K562 (cell line): Measurements from ENCODE around the gene CLTB. TPM values are rescaled to one million over a fixed set of nuclear protein-coding genes. Genes with fewer than 3 reads are reported as not detected.
A peak's percentile ranks its signal among the peaks of the same experiment; 100 is the strongest.

Experiments
- ATAC-seq: fragments of 200-7000 bp; cut with Tn5 transposase; 3 replicates; pipeline ENCODE4 v1.9.1; 2020; ENCODE audit warnings: moderate library complexity
- BruUV-seq: library from RNA; stranded (reverse); fragments of 400-500 nt; replicated peaks from 2 replicates; lab custom pipeline; 2021; lab: Mats Ljungman, UMichigan
- CTCF ChIA-PET: fragments of 300-600 bp; formaldehyde crosslinking; extraction: SDS; loops from one replicate; lab custom pipeline; 2021; ENCODE audit warnings: low intra/inter-chr PET ratio; lab: Yijun Ruan, JAX
- POLR2A ChIA-PET: fragments of 300-600, 350-650 bp; sonication (Branson Sonifier 250); formaldehyde crosslinking; extraction: SDS; loops from one replicate; lab custom pipeline; 2021; ENCODE audit warnings: antibody characterized with exemption, inconsistent platforms; lab: Yijun Ruan, JAX
- DNase-seq, 4 experiments: peaks; one replicate each; pipeline versions ENCODE4 v3.0.0 to v3.0.0-alpha.2; 2011 to 2018; ENCODE audit warnings: low spot score in 3 of 4, mixed read lengths in 3 of 4; ENCODE audit errors: extremely low read depth in 1 of 4
- FAIRE-seq: peaks from 2 replicates; lab custom pipeline; 2011; peaks lifted over from hg19 to GRCh38; lab: Jason Lieb, UNC
- H2AFZ ChIP-seq: 2 replicates; pipeline ENCODE4 v1.6.0; 2011; ENCODE audit warnings: low read depth, low read length, control low read depth, inconsistent platforms
- H3K27ac ChIP-seq: fragments of 200-600 bp; 3 replicates; pipeline ENCODE4 v1.8.0; 2011; ENCODE audit warnings: low read depth, mild to moderate bottlenecking, control low read depth, inconsistent platforms, low read length, moderate library complexity, mixed read lengths; ENCODE audit errors: extremely low read depth
- H3K27me3 ChIP-seq, 2 experiments: fragments of 300-600 bp in 1 of 2; 2 replicates in 1 of 2; 3 replicates in 1 of 2; pipeline versions ENCODE4 v1.6.0 to v1.8.0; 2011; ENCODE audit warnings: inconsistent platforms in 2 of 2, low read length in 2 of 2, mild to moderate bottlenecking in 1 of 2, mixed read lengths in 1 of 2, moderate library complexity in 1 of 2; ENCODE audit not compliant: control insufficient read depth in 2 of 2, insufficient read depth in 2 of 2
- H3K36me3 ChIP-seq: fragments of 300-600 bp; 3 replicates; pipeline ENCODE4 v1.8.0; 2011; ENCODE audit warnings: mild to moderate bottlenecking, low read length, inconsistent platforms; ENCODE audit not compliant: control insufficient read depth, insufficient read depth
- H3K4me1 ChIP-seq, 2 experiments: fragments of 200-600 bp in 1 of 2; replicated peaks in 1 of 2; 2 replicates in 1 of 2; 3 replicates in 1 of 2; pipeline versions ENCODE4 v1.5.1 to v1.8.0; 2011; ENCODE audit warnings: inconsistent platforms in 2 of 2, low read length in 2 of 2, mild to moderate bottlenecking in 1 of 2, mixed read lengths in 1 of 2, moderate library complexity in 1 of 2; ENCODE audit not compliant: control insufficient read depth in 2 of 2, insufficient read depth in 2 of 2
- H3K4me2 ChIP-seq: 2 replicates; pipeline ENCODE4 v1.6.1; 2011; ENCODE audit warnings: low read length, control low read depth, inconsistent platforms, mixed read lengths; ENCODE audit not compliant: insufficient read depth
- H3K4me3 ChIP-seq: fragments of 200-600 bp; sonication (generic), shearing (Covaris generic); 2 replicates; pipeline ENCODE4 v1.5.1; 2016; ENCODE audit warnings: control low read depth, inconsistent platforms
- H3K79me2 ChIP-seq: fragments of 200-600 bp; 3 replicates; pipeline ENCODE4 v1.8.0; 2011; ENCODE audit warnings: low read length, inconsistent platforms; ENCODE audit not compliant: control insufficient read depth, insufficient read depth
- H3K9ac ChIP-seq, 2 experiments: 2 replicates each; pipeline versions ENCODE4 v1.6.0 to v1.6.1; 2011; ENCODE audit warnings: low read depth in 2 of 2, low read length in 2 of 2, control low read depth in 1 of 2, inconsistent platforms in 1 of 2, mild to moderate bottlenecking in 1 of 2, mixed read lengths in 1 of 2; ENCODE audit not compliant: insufficient read depth in 1 of 2
- H3K9me1 ChIP-seq: one replicate; pipeline ENCODE4 v1.6.0; 2011; ENCODE audit warnings: inconsistent platforms, mild to moderate bottlenecking, low read length, moderate library complexity; ENCODE audit not compliant: control insufficient read depth, insufficient read depth
- H3K9me3 ChIP-seq: replicated peaks from 2 replicates; pipeline ENCODE4 v1.5.1; 2011; ENCODE audit warnings: low read depth, low read length, inconsistent platforms; ENCODE audit not compliant: control insufficient read depth, insufficient read depth
- H4K20me1 ChIP-seq: replicated peaks from 2 replicates; pipeline ENCODE4 v1.6.1; 2011; ENCODE audit warnings: low read length, inconsistent platforms, mixed read lengths; ENCODE audit not compliant: control insufficient read depth, insufficient read depth
- DIDO1 ChIP-seq: fragments of 450-650 bp; IDR thresholded peaks from 2 replicates; pipeline ENCODE4 v1.6.1; 2016; ENCODE audit warnings: low read depth, missing biosample characterization, missing genetic modification characterization
- ELF4 ChIP-seq: fragments of 450-650 bp; formaldehyde crosslinking; IDR thresholded peaks from 2 replicates; pipeline ENCODE4 v1.4.0; 2022; ENCODE audit warnings: missing genetic modification characterization
- FOXA1 ChIP-seq: fragments of 450-650 bp; IDR thresholded peaks from 2 replicates; pipeline ENCODE4 v1.6.1; 2016; ENCODE audit warnings: mild to moderate bottlenecking, borderline replicate concordance
- HDAC6 ChIP-seq: IDR thresholded peaks from 2 replicates; pipeline ENCODE4 v1.6.1; 2012; ENCODE audit warnings: low read depth, mild to moderate bottlenecking, control low read depth, inconsistent platforms, low read length, moderate library complexity
- NFYB ChIP-seq: IDR thresholded peaks from 2 replicates; pipeline ENCODE4 v1.6.1; 2011; ENCODE audit warnings: mild to moderate bottlenecking, moderate library complexity; ENCODE audit not compliant: insufficient read length; ENCODE audit errors: extremely low read depth
- RBM17 ChIP-seq: fragments of 200-400 bp; formaldehyde crosslinking; IDR thresholded peaks from 2 replicates; pipeline ENCODE4 v1.6.1; 2017; ENCODE audit warnings: low read depth, mild to moderate bottlenecking, low read length, borderline replicate concordance
- SREBF1 ChIP-seq: fragments of 150-350 bp; IDR thresholded peaks from 2 replicates; pipeline ENCODE4 v1.6.1; 2014; ENCODE audit warnings: antibody characterized with exemption, low read depth, low read length, borderline replicate concordance
- TFAM ChIP-seq: fragments of 250-450 bp; sonication (Bioruptor Pico); conservative IDR thresholded peaks from 2 replicates; pipeline ENCODE4 v1.5.0; 2021; ENCODE audit warnings: mild to moderate bottlenecking, moderate library complexity
- TOE1 ChIP-seq, 2 experiments: fragments of 450-650 bp in 1 of 2; sonication (generic) in 1 of 2; formaldehyde crosslinking in 1 of 2; IDR thresholded peaks; 2 replicates each; pipeline versions ENCODE4 v1.7.1 to v1.8.0; 2016 to 2022; ENCODE audit warnings: borderline replicate concordance in 2 of 2, mild to moderate bottlenecking in 2 of 2, antibody characterized with exemption in 1 of 2, inconsistent platforms in 1 of 2, low read depth in 1 of 2, missing genetic modification reagents in 1 of 2, moderate library complexity in 1 of 2
- TRIM24 ChIP-seq, 2 experiments: fragments of 450-650 bp; IDR thresholded peaks; 2 replicates each; pipeline ENCODE4 v1.6.1; 2016
- ZNF324 ChIP-seq: fragments of 250-450 bp; sonication (Bioruptor Pico); IDR thresholded peaks from 2 replicates; pipeline ENCODE4 v1.4.0; 2020; ENCODE audit warnings: mild to moderate bottlenecking
- ZNF644 ChIP-seq: fragments of 200-800 bp; sonication (Bioruptor generic); IDR thresholded peaks from 2 replicates; pipeline ENCODE4 v1.6.1; 2016; ENCODE audit warnings: low read depth, missing genetic modification characterization, missing compliant biosample characterization
- ZSCAN32 ChIP-seq: fragments of 450-650 bp; formaldehyde crosslinking; IDR thresholded peaks from 2 replicates; pipeline ENCODE4 v1.4.0; 2020; ENCODE audit warnings: mild to moderate bottlenecking, moderate library complexity
- WGBS: fragments of 100-300 bp; shearing (Covaris generic); methylation state at CpG from one replicate; pipeline ENCODE4 v1.1.6; 2016; ENCODE audit warnings: low coverage, mixed read lengths; ENCODE audit not compliant: insufficient coverage; ENCODE audit errors: missing lambda C conversion rate; 5-methylcytosine and 5-hydroxymethylcytosine counted together
- in situ Hi-C: fragments of 300-500 bp; cut with MboI; formaldehyde crosslinking; loops from 4 replicates; pipeline ENCODE4 v1.15.0; 2018; ENCODE audit warnings: inconsistent platforms, mixed read lengths
- intact Hi-C: fragments of 100-400 bp; cut with micrococcal nuclease; formaldehyde crosslinking; loops from 2 replicates; pipeline ENCODE4 v1.14.2; 2022
- polyA plus RNA-seq, 8 experiments: library from polyadenylated mRNA; depleted of rRNA in 4 of 8; stranded (reverse) in 5 of 8; unstranded in 3 of 8; fragments of >200 nt; fragmentation: Nextera tagmentation in 2 of 8; fragmentation: Illumina TruSeq in 1 of 8; extraction: Ambion mirVana in 2 of 8; extraction: Trizol in 1 of 8; gene quantifications; 2 replicates each; pipeline versions ENCODE4 v1.2.1 to v1.2.3, GENCODE V29; 2011 to 2014; ENCODE audit warnings: inconsistent platforms in 1 of 8, missing spikeins in 1 of 8
- total RNA-seq, 7 experiments: library from RNA; depleted of rRNA in 6 of 7; stranded (reverse); fragments of >200 nt in 6 of 7; fragmentation: Illumina TruSeq in 2 of 7; extraction: Trizol in 2 of 7; gene quantifications; 2 replicates each; pipeline versions ENCODE4 v1.2.1 to v1.2.3, GENCODE V29; 2011 to 2021; ENCODE audit warnings: low replicate concordance in 1 of 7
- TF ChIP-seq, protein P1 (sequence below): sonication (generic); formaldehyde crosslinking; IDR thresholded peaks from 2 replicates; pipeline ENCODE4 v1.9.0; 2022; ENCODE audit warnings: mild to moderate bottlenecking, missing genetic modification reagents

The CLTB gene
- total and polyA plus RNA-seq, 9 of the 15 experiments (the other 6 are each of a cell fraction or from before 2014, with no cell fraction given) = 1.8 to 117 (median 39.0) TPM

DNA sequence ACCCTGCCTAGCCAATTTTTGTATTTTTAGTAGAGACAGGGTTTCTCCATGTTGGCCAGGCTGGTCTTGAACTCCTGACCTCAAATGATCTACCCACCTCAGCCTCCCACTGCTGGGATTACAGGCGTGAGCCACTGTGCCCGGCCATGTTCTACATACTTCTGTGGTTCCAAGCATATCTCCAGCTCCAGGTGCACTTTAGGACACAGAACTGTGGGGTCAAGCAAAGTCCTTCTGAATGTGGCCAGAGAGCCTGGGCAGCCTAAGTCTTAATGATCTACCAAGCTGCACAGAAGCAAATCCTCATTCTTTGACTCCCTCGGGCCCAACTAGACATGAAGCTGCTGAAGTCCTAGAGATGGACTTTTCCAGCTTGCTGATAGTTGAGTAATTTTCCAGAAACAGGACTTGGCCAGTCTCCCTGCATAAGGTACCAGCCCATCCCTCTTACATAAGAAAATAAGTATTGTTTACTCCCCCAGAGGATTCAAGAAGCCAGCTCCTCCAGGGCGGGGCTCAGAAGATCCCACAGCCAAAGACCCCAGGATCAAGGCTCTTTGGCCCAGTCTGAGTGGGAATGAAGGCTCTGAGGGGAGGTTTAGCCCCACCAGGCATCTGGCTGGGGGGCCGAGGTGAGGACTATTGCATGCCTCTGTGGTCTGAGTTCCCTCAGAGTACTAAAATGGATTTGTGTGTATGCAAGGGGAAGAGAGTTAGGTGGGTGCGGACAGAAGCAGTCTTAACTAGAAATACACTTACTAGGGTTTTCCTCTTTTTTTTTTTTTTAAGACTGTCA lies 8.7 kb downstream of the CLTB start:
- ATAC-seq = no peak
- H3K9me3 ChIP-seq = no peaks in the 10 kb centered on the region
- intact Hi-C loops (no loop called here), in situ Hi-C loops (no loop called here)
- no peak overlapping the region for H3K4me3 ChIP-seq
- no peak overlapping the region for H3K27ac ChIP-seq
- H3K9me1 ChIP-seq = no peaks in the 10 kb centered on the region
- H3K4me1 ChIP-seq = peaks cover 0 to 7% of the 10 kb centered on the region in 2 experiments; a peak in 2 of 5 replicates
- H2AFZ ChIP-seq = no peak overlapping the region
- no peak for TF ChIP-seq NFYB
- TF ChIP-seq SREBF1 = no peak
- no peak for TF ChIP-seq RBM17
- TF ChIP-seq TOE1 (IDR thresholded peaks at IDR 0.05; ENCODE audit: borderline replicate concordance) = no peak
- no peak for TF ChIP-seq TOE1 (CRISPR knock-in tag; IDR thresholded peaks at IDR 0.05; ENCODE audit: borderline replicate concordance, low read depth)
- TF ChIP-seq ZNF324 = no peak
- TF ChIP-seq HDAC6 = no peak
- no peak for TF ChIP-seq ELF4 (CRISPR knock-in tag)
- TF ChIP-seq FOXA1 = no peak
- TF ChIP-seq TRIM24 (IDR thresholded peaks at IDR 0.05) = no peak
- TF ChIP-seq, protein P1, sequence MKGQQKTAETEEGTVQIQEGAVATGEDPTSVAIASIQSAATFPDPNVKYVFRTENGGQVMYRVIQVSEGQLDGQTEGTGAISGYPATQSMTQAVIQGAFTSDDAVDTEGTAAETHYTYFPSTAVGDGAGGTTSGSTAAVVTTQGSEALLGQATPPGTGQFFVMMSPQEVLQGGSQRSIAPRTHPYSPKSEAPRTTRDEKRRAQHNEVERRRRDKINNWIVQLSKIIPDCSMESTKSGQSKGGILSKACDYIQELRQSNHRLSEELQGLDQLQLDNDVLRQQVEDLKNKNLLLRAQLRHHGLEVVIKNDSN (CRISPR knock-in tag) = no peak
- TF ChIP-seq ZNF644 = no peak
- no peak for TF ChIP-seq TFAM (CRISPR knock-in tag)
- no peak for TF ChIP-seq ZSCAN32 (CRISPR knock-in tag)
- TF ChIP-seq DIDO1 = no peak
- FAIRE-seq = no peak
- 0 out of 2 replicates have a peak, but pooled peaks cover 6% of the 10 kb centered on the region for H4K20me1 ChIP-seq
- ChIA-PET POLR2A (interaction anchor here (0.6 to 2.9 kb wide), 4 partner anchors 8 to 240 kb away, joined by 3 to 15 read pairs (median 7); partner anchors contain the start of genes CLTB and TSPAN17), CTCF (no interaction called here)
- no TSS peak for BruUV-seq
- 77% methylated on average over 5 of the region's 6 CpGs for WGBS
- H3K79me2 ChIP-seq = no peaks in the 10 kb centered on the region
- peak in 2 of 4 experiments; percentile 4 to 7 for DNase-seq
- no peak overlapping the region for H3K4me2 ChIP-seq
- no peak overlapping the region for H3K9ac ChIP-seq
- no peaks in the 10 kb centered on the region for H3K27me3 ChIP-seq
- H3K36me3 ChIP-seq = peaks cover 39% of the 10 kb centered on the region; the same call in 2 of the 3 replicates
